ENCODE measurements around the gene LDLRAD3. TPM values are rescaled to one million over a fixed set of nuclear protein-coding genes. Genes with fewer than 3 reads are reported as not detected.

Gene LDLRAD3
- total RNA-seq, 3 donors from 2014 or later = 1.0 to 8.1 (median 2.0) TPM

DNA sequence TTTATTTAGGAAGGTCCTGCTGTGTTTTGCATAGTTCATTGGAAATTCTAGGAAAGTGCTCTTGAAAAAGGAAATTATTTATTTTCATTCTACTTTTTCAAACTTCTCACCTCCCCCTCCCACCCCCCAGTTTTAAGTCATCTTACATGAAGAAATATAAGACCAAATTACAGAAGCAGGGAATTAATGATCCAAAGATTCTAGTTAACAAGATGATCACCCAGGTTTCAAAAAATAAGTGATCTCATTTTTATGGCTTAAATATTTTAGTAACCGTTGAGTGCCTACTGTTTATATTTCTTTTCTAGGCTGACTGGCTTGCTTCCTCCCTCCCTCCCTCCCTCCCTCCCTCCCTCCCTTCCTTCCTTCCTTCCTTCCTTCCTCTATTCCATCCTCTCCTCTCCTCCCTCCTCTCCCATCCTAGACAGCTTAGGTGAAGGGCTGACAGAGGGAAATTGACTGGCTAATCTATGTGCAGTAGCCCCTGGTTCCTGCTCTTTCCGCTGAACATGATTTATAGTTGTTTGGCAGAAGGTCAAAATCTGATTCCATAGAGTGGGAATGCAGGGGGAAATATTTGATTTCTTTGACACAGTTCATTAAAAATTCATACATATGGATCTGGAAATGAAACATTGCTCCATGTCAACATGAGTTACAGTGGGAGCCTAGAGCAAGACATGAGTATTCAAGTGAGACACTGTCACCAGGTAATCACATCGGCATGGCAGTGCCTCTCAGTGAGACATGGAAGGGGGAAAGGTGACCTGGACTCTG lies 221.9 kb downstream of the LDLRAD3 start:
- no peaks in the 10 kb centered on the region for H3K9me3 ChIP-seq
- ATAC-seq (no peak), DNase-seq (no peak)
- no peaks in the 10 kb centered on the region for H3K4me1 ChIP-seq (ENCODE audit: low read depth)
- intact Hi-C loops (cut with DNase I, micrococcal nuclease) = no loop called here
- H3K4me3 ChIP-seq = no peak overlapping the region
- no peaks in the 10 kb centered on the region for H3K36me3 ChIP-seq (ENCODE audit: low read depth)
- TF ChIP-seq, protein P1, sequence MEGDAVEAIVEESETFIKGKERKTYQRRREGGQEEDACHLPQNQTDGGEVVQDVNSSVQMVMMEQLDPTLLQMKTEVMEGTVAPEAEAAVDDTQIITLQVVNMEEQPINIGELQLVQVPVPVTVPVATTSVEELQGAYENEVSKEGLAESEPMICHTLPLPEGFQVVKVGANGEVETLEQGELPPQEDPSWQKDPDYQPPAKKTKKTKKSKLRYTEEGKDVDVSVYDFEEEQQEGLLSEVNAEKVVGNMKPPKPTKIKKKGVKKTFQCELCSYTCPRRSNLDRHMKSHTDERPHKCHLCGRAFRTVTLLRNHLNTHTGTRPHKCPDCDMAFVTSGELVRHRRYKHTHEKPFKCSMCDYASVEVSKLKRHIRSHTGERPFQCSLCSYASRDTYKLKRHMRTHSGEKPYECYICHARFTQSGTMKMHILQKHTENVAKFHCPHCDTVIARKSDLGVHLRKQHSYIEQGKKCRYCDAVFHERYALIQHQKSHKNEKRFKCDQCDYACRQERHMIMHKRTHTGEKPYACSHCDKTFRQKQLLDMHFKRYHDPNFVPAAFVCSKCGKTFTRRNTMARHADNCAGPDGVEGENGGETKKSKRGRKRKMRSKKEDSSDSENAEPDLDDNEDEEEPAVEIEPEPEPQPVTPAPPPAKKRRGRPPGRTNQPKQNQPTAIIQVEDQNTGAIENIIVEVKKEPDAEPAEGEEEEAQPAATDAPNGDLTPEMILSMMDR (IDR thresholded peaks at IDR 0.05) = no peak

DNA sequence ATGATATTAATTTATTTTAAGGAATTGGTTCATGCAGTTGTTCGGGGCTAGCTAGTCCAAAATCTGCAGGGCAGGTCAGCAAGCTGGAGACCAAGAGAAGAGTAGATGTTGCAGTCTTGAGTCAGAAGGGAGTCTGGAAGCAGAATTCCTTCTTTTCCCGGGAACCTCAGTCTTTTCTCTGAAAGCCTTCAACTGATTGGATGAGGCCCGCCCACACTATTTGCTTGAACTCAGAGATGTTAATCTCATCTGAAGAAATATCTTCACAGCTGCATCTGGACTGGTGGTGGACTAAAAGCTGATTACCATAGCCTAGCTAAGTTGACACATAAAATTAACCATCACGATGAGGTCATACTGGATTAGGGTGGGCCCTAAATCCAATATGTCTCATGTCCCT lies 223.2 kb downstream of the LDLRAD3 start:
- intact Hi-C loops (cut with DNase I, micrococcal nuclease) = no loop called here
- Histone ChIP-seq H3K9me3 (no peaks in the 10 kb centered on the region), H3K4me1 (ENCODE audit: low read depth) (no peaks in the 10 kb centered on the region), H3K36me3 (ENCODE audit: low read depth) (no peaks in the 10 kb centered on the region), H3K4me3 (no peak overlapping the region)
- DNase-seq (no peak), ATAC-seq (no peak)
- TF ChIP-seq, protein P1 (IDR thresholded peaks at IDR 0.05) = no peak

DNA sequence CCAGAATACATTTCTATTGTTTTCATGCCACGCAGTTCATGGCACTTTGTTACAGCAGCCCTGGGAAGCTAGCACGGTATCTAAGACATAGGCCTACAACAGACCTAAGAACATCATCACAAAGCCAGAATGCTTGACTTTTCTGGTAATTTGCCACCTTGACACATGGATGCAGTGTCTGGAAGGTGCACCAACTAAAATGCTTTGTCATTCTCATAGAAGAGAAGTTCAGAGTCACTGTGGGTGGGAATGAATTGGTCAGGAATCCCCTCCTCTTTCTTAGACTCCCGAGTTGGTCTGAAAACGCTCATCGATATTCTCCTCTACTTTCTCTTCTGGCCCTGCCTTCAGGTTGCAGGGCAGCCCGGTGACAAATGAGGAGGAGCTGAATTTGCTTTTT lies 223.9 kb downstream of the LDLRAD3 start:
- no peak overlapping the region for H3K4me3 ChIP-seq
- no peak for DNase-seq
- H3K9me3 ChIP-seq = no peaks in the 10 kb centered on the region
- intact Hi-C loops (cut with DNase I, micrococcal nuclease) = no loop called here
- no peaks in the 10 kb centered on the region for H3K4me1 ChIP-seq (ENCODE audit: low read depth)
- TF ChIP-seq, protein P1 (IDR thresholded peaks at IDR 0.05) = no peak
- no peaks in the 10 kb centered on the region for H3K36me3 ChIP-seq (ENCODE audit: low read depth)
- no peak for ATAC-seq

DNA sequence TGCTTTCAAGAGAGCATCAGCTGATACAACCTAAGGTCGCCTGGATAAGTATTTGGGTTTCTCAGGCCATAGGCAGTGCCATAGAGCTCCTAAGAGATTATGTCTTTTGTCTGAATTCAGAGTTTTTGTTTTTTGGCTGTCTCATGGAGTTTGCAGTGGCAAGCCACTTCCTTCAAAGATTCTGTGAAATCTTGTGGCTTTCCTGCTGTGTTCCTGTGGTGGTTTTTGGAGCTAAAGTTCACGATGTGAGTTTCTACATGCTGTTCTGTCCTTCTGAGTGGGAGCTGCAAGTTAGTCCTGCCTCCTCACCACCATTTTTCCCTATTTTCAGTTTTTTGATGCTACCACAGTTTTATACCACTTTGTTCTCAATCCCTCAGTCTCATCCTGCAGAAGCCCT lies 234.0 kb downstream of the LDLRAD3 start:
- ATAC-seq (no peak), DNase-seq (no peak)
- no peaks in the 10 kb centered on the region for H3K4me1 ChIP-seq (ENCODE audit: low read depth)
- no peaks in the 10 kb centered on the region for H3K36me3 ChIP-seq (ENCODE audit: low read depth)
- TF ChIP-seq, protein P1 (IDR thresholded peaks at IDR 0.05) = no peak
- H3K4me3 ChIP-seq = no peak overlapping the region
- H3K9me3 ChIP-seq = no peaks in the 10 kb centered on the region
- intact Hi-C loops (cut with DNase I, micrococcal nuclease) = no loop called here

GRCh38 chr11:36186340-36187175 lies 242.7 kb downstream of the LDLRAD3 start:
- H3K4me1 ChIP-seq (ENCODE audit: low read depth) = no peaks in the 10 kb centered on the region
- TF ChIP-seq, protein P1 (IDR thresholded peaks at IDR 0.05) = no peak
- no peaks in the 10 kb centered on the region for H3K36me3 ChIP-seq (ENCODE audit: low read depth)
- no peaks in the 10 kb centered on the region for H3K9me3 ChIP-seq
- intact Hi-C loops (cut with DNase I, micrococcal nuclease) = no loop called here
- no peak overlapping the region for H3K4me3 ChIP-seq
- ATAC-seq = no peak
- no peak for DNase-seq
